Esophagus muscularis mucosa (tissue), 4 donors: ENCODE results near the gene TMEM238.

Experiments used
- EP300 ChIP-seq: sonication (generic); formaldehyde crosslinking; IDR thresholded peaks from one replicate; pipeline ENCODE4 v1.6.1; 2017; ENCODE audit warnings: antibody characterized with exemption
- POLR2A ChIP-seq: fragments of 450-650 bp; IDR thresholded peaks from one replicate; pipeline ENCODE4 v1.6.1; 2017; ENCODE audit warnings: antibody characterized with exemption, moderate library complexity, mild to moderate bottlenecking, low read depth
- POLR2AphosphoS5 ChIP-seq, 2 donors: sonication (generic); formaldehyde crosslinking; IDR thresholded peaks; one replicate each; pipeline ENCODE4 v1.6.1; 2017; ENCODE audit warnings: antibody characterized with exemption in 2 of 2
- TF ChIP-seq, protein P1 (sequence below), 3 experiments: fragments of 200-600 bp in 2 of 3; fragments of 450-650 bp in 1 of 3; sonication (generic) in 2 of 3; IDR thresholded peaks; one replicate each; pipeline ENCODE4 v1.5.1; 2017 to 2019; ENCODE audit warnings: antibody characterized with exemption in 3 of 3, mild to moderate bottlenecking in 2 of 3, moderate library complexity in 1 of 3

DNA sequence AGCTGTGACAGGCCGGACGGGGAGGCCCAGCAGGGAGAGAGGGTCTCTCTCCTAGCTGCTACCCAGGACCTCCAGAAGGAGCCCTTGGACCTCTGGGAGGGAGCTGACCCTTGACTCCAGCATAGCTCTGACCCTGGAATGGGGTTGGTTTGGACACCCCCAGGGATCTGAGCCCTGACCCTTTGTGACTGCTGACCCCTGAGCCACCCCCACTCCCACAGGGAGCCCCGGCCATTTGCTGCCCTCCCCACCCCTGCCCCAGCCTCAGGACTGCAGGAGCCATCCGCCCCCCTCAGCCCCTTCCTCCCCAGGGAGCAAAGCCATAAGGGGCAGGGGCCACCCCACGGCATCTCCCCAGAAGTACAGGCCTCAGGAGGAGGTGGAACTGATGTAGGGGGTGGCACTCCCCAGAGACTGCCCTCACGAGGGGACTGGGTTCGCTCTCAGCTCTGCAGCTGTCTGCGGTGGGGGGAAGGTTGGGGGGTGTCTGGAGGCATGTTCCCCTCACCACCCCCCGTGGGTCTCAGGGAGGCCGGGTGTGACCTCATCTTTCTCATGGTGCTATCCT, 36.6 kb downstream of the TMEM238 start:
- TF ChIP-seq, protein P1, sequence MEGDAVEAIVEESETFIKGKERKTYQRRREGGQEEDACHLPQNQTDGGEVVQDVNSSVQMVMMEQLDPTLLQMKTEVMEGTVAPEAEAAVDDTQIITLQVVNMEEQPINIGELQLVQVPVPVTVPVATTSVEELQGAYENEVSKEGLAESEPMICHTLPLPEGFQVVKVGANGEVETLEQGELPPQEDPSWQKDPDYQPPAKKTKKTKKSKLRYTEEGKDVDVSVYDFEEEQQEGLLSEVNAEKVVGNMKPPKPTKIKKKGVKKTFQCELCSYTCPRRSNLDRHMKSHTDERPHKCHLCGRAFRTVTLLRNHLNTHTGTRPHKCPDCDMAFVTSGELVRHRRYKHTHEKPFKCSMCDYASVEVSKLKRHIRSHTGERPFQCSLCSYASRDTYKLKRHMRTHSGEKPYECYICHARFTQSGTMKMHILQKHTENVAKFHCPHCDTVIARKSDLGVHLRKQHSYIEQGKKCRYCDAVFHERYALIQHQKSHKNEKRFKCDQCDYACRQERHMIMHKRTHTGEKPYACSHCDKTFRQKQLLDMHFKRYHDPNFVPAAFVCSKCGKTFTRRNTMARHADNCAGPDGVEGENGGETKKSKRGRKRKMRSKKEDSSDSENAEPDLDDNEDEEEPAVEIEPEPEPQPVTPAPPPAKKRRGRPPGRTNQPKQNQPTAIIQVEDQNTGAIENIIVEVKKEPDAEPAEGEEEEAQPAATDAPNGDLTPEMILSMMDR (IDR thresholded peaks at IDR 0.05): no peak
- TF ChIP-seq POLR2AphosphoS5 (IDR thresholded peaks at IDR 0.05): no peak
- no peak for TF ChIP-seq POLR2A
- no peak for TF ChIP-seq EP300
